ENCODE data around the gene EFHC1. TPM values are rescaled to one million over a fixed set of nuclear protein-coding genes. Genes with fewer than 3 reads are reported as not detected.

The EFHC1 gene
- total and polyA plus RNA-seq, 2 of the 13 experiments (the other 11 are each of a cell fraction or from before 2014, with no cell fraction given): 23.4 to 29.5 TPM

- TF ChIP-seq ZNF616 (CRISPR knock-in tag; IDR thresholded peaks at IDR 0.05; ENCODE audit: low read depth): no peak
- TF ChIP-seq FUBP1 (CRISPR knock-in tag; IDR thresholded peaks at IDR 0.05; ENCODE audit: borderline replicate concordance): 0 out of 2 replicates have a peak, but pooled peaks have one; percentile 49
- no peak for TF ChIP-seq ZMAT5 (CRISPR knock-in tag; IDR thresholded peaks at IDR 0.05; ENCODE audit: borderline replicate concordance, low read depth)
- no peak for TF ChIP-seq TMF1 (CRISPR knock-in tag; IDR thresholded peaks at IDR 0.05; ENCODE audit: low read depth)
- no peak for TF ChIP-seq ZBTB7A (CRISPR knock-in tag; IDR thresholded peaks at IDR 0.05)
- TF ChIP-seq ZZZ3 (CRISPR knock-in tag; IDR thresholded peaks at IDR 0.05; ENCODE audit: borderline replicate concordance): no peak
- TF ChIP-seq ZFP36L2 (CRISPR knock-in tag; IDR thresholded peaks at IDR 0.05): no peak
- no peak for TF ChIP-seq NFE2L1 (CRISPR knock-in tag; IDR thresholded peaks at IDR 0.05; ENCODE audit: borderline replicate concordance)
- TF ChIP-seq ZNF496 (CRISPR knock-in tag; IDR thresholded peaks at IDR 0.05; ENCODE audit: insufficient replicate concordance): no peak
- peak; percentile 35 for TF ChIP-seq SP5 (CRISPR knock-in tag; IDR thresholded peaks at IDR 0.05; ENCODE audit: borderline replicate concordance, low read depth)
- peak; percentile 16; the same call in 1 of the 2 replicates for TF ChIP-seq AHR (CRISPR knock-in tag; IDR thresholded peaks at IDR 0.05)
- no peak for TF ChIP-seq ZNF891 (CRISPR knock-in tag; IDR thresholded peaks at IDR 0.05)
- no peak for TF ChIP-seq ZNF3 (CRISPR knock-in tag; IDR thresholded peaks at IDR 0.05)
- TF ChIP-seq ZNF562 (CRISPR knock-in tag; IDR thresholded peaks at IDR 0.05; ENCODE audit: borderline replicate concordance): no peak
- peak; percentile 63; the same call in 1 of the 2 replicates for TF ChIP-seq HMG20A (CRISPR knock-in tag; IDR thresholded peaks at IDR 0.05; ENCODE audit: borderline replicate concordance)
- TF ChIP-seq THYN1 (CRISPR knock-in tag; IDR thresholded peaks at IDR 0.05; ENCODE audit: borderline replicate concordance, low read depth): no peak
- TF ChIP-seq SALL1 (CRISPR knock-in tag; IDR thresholded peaks at IDR 0.05): peak; percentile 73; the same call in 1 of the 2 replicates
- 0 out of 2 replicates have a peak, but pooled peaks have one; percentile 23 for TF ChIP-seq PAF1 (CRISPR knock-in tag; IDR thresholded peaks at IDR 0.05)
- TF ChIP-seq ZNF546 (CRISPR knock-in tag; conservative IDR thresholded peaks at IDR 0.05): no peak
- TF ChIP-seq ZNF589 (CRISPR knock-in tag; conservative IDR thresholded peaks at IDR 0.05): no peak
- TF ChIP-seq MIER3 (CRISPR knock-in tag; IDR thresholded peaks at IDR 0.05; ENCODE audit: borderline replicate concordance): peak; percentile 76; the same call in 1 of the 2 replicates
- TF ChIP-seq CHD4 (IDR thresholded peaks at IDR 0.05; ENCODE audit: borderline replicate concordance, low read length): peak; percentile 57; the same call in 1 of the 2 replicates
- peak; percentile 89 for TF ChIP-seq ZNF317 (CRISPR knock-in tag; IDR thresholded peaks at IDR 0.05)
- TF ChIP-seq ZNF224 (CRISPR knock-in tag; IDR thresholded peaks at IDR 0.05): peak; percentile 48; the same call in 1 of the 2 replicates
- TF ChIP-seq POLR2AphosphoS5 (IDR thresholded peaks at IDR 0.05; ENCODE audit: low read depth, low read length): 0 out of 2 replicates have a peak, but pooled peaks have one; percentile 26
- peak; percentile 51; the same call in 1 of the 2 replicates for TF ChIP-seq ZNF792 (CRISPR knock-in tag; IDR thresholded peaks at IDR 0.05)
- no peak for TF ChIP-seq ATRX (CRISPR knock-in tag; IDR thresholded peaks at IDR 0.05; ENCODE audit: borderline replicate concordance)
- peak; percentile 56; the same call in 1 of the 2 replicates for TF ChIP-seq DNMT1 (CRISPR knock-in tag; IDR thresholded peaks at IDR 0.05)
These were observed 97.5 kb downstream of the EFHC1 start (continued) for GRCh38 chr6:52517502-52518278.
